PFSK-1 (cell line): ENCODE data around the gene FLT4.

Experiments
- FOXP2 ChIP-seq: optimal IDR thresholded peaks from 2 replicates; pipeline ENCODE3; 2011; ENCODE audit warnings: borderline replicate concordance, control low read depth, inconsistent platforms; ENCODE audit not compliant: insufficient read depth; ENCODE audit errors: extremely low read length, extremely low read depth
- POLR2AphosphoS5 ChIP-seq: IDR thresholded peaks from 2 replicates; pipeline ENCODE4 v1.6.1; 2012; ENCODE audit warnings: low read depth, mild to moderate bottlenecking, control low read depth, low read length, moderate library complexity
- TAF1 ChIP-seq: IDR thresholded peaks from 2 replicates; pipeline ENCODE4 v1.6.1; 2012; ENCODE audit warnings: low read length, control low read depth, borderline replicate concordance; ENCODE audit not compliant: insufficient read depth

DNA sequence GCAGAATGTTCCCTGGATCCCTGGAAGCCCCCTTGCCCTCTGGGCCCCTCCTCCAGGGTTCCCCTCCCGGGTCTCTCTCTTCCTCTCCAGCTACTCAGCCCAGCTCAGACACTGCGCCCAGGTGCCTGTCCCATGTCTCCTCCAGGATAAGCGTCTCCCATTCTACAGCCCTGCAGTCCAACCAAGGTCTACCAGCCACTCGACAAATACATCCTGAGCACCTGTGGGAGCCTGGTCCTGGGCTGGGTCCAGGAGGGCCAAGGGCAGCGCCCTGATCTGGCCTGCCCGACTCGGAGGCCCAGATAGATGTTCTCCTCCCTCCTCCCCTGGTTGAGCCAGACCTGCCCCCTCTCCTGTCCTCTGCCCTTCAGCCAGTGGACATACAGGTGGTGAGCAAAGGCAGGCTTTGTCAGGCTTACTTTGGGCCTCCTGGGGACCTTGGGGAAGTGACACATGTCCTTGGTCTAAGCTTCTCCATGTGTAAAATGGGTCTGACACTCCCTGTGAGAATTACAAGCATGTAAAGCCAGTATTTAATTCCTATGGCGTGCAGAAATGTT, 1.4 kb downstream of the FLT4 start:
- no peak for TF ChIP-seq TAF1
- TF ChIP-seq FOXP2, result no peak
- no peak for TF ChIP-seq POLR2AphosphoS5
